H1 (cell line): ENCODE data around the gene CAPN9. TPM values are rescaled to one million over a fixed set of nuclear protein-coding genes. Genes with fewer than 3 reads are reported as not detected.
A peak's percentile ranks its signal among the peaks of the same experiment; 100 is the strongest.

ENCODE experiments used
- CTCF ChIA-PET: fragments of 300-600 bp; sonication (Branson Sonifier 250); formaldehyde crosslinking; loops from one replicate; lab custom pipeline; 2021; ENCODE audit not compliant: partially characterized antibody; lab: Charles Lee
- POLR2A ChIA-PET: fragments of 300-600 bp; sonication (Branson Sonifier 250); formaldehyde crosslinking; loops from one replicate; lab custom pipeline; 2021; ENCODE audit warnings: inconsistent platforms; ENCODE audit not compliant: partially characterized antibody; lab: Charles Lee
- DNase-seq, 2 experiments: peaks; one replicate each; pipeline versions ENCODE4 v3.0.0 to v3.0.0-alpha.2; 2010 to 2022; ENCODE audit warnings: low spot score in 2 of 2, low read depth in 1 of 2, mixed read lengths in 1 of 2
- FAIRE-seq: peaks from 2 replicates; lab custom pipeline; 2011; peaks lifted over from hg19 to GRCh38; lab: Jason Lieb, UNC
- H2AFZ ChIP-seq: 2 replicates; pipeline ENCODE4 v1.8.1; 2012; ENCODE audit warnings: low read length, inconsistent platforms
- H2AK5ac ChIP-seq: 2 replicates; pipeline ENCODE4 v1.6.1; 2013; ENCODE audit warnings: low read depth, low read length
- H2BK120ac ChIP-seq: replicated peaks from 2 replicates; pipeline ENCODE3; 2013; ENCODE audit warnings: low read depth, low read length, inconsistent platforms
- H2BK12ac ChIP-seq: 2 replicates; pipeline ENCODE4 v1.6.1; 2013; ENCODE audit warnings: low read depth, low read length
- H2BK15ac ChIP-seq: 2 replicates; pipeline ENCODE4 v1.6.1; 2013; ENCODE audit warnings: low read length
- H2BK20ac ChIP-seq: 2 replicates; pipeline ENCODE4 v1.6.1; 2013; ENCODE audit warnings: low read length
- H2BK5ac ChIP-seq: 2 replicates; pipeline ENCODE4 v1.6.1; 2013; ENCODE audit warnings: low read depth, low read length
- H3K14ac ChIP-seq: 2 replicates; pipeline ENCODE4 v1.6.1; 2013; ENCODE audit warnings: inconsistent platforms; ENCODE audit not compliant: insufficient read length
- H3K18ac ChIP-seq: 2 replicates; pipeline ENCODE4 v1.6.1; 2013; ENCODE audit warnings: low read length; ENCODE audit errors: extremely low read depth
- H3K23ac ChIP-seq: 2 replicates; pipeline ENCODE4 v1.6.1; 2013; ENCODE audit warnings: inconsistent platforms; ENCODE audit not compliant: insufficient read length
- H3K23me2 ChIP-seq: 2 replicates; pipeline ENCODE4 v1.6.1; 2013; ENCODE audit warnings: low read depth, low read length
- H3K27ac ChIP-seq: 2 replicates; pipeline ENCODE4 v1.6.1; 2011; ENCODE audit warnings: low read depth, low read length, inconsistent platforms
- H3K27me3 ChIP-seq, 4 experiments: replicated peaks in 1 of 4; 1 replicate in 1 of 4; 2 replicates in 3 of 4; pipeline versions ENCODE4 v1.6.1 to v1.8.1; 2011 to 2013; ENCODE audit warnings: low read length in 3 of 4, mild to moderate bottlenecking in 3 of 4, inconsistent platforms in 2 of 4, mixed read lengths in 2 of 4, moderate library complexity in 1 of 4; ENCODE audit not compliant: control insufficient read depth in 3 of 4, insufficient read depth in 3 of 4; ENCODE audit errors: extremely low read depth in 1 of 4
- H3K36me3 ChIP-seq, 4 experiments: 2 replicates each; pipeline versions ENCODE4 v1.6.1 to v1.8.1; 2011 to 2013; ENCODE audit warnings: mild to moderate bottlenecking in 4 of 4, low read length in 3 of 4, moderate library complexity in 2 of 4, control low read depth in 1 of 4, inconsistent platforms in 1 of 4; ENCODE audit not compliant: insufficient read depth in 4 of 4, control insufficient read depth in 2 of 4
- H3K4ac ChIP-seq: replicated peaks from 2 replicates; pipeline ENCODE3; 2013; ENCODE audit warnings: low read length, low read depth, mixed read lengths, inconsistent platforms; ENCODE audit not compliant: insufficient read length
- H3K4me1 ChIP-seq, 4 experiments: replicated peaks in 1 of 4; 1 replicate in 1 of 4; 2 replicates in 3 of 4; pipeline versions ENCODE4 v1.6.1 to v1.8.1; 2011 to 2013; ENCODE audit warnings: low read length in 3 of 4, inconsistent platforms in 2 of 4, mixed read lengths in 1 of 4; ENCODE audit not compliant: insufficient read depth in 4 of 4, control insufficient read depth in 3 of 4
- H3K4me2 ChIP-seq, 2 experiments: 2 replicates each; pipeline versions ENCODE4 v1.6.1 to v1.8.1; 2011 to 2013; ENCODE audit warnings: low read depth in 2 of 2, low read length in 2 of 2, control low read depth in 1 of 2, inconsistent platforms in 1 of 2, mild to moderate bottlenecking in 1 of 2; ENCODE audit not compliant: insufficient read depth in 1 of 2
- H3K4me3 ChIP-seq, 4 experiments: fragments of 200-600, 300-600 bp in 1 of 4; sonication (generic), shearing (Covaris generic), sonication (Bioruptor Twin) in 1 of 4; 2 replicates each; pipeline versions ENCODE4 v1.5.1 to v1.8.1; 2011 to 2016; ENCODE audit warnings: low read length in 4 of 4, low read depth in 3 of 4, control low read depth in 2 of 4, inconsistent platforms in 2 of 4, mild to moderate bottlenecking in 2 of 4, mixed read lengths in 1 of 4, moderate library complexity in 1 of 4; ENCODE audit not compliant: insufficient read depth in 2 of 4; ENCODE audit errors: extremely low read depth in 1 of 4
- H3K56ac ChIP-seq: replicated peaks from 2 replicates; pipeline ENCODE3; 2013; ENCODE audit warnings: low read depth, mild to moderate bottlenecking, mixed read lengths, low read length, inconsistent platforms; ENCODE audit not compliant: insufficient read length
- H3K79me1 ChIP-seq: 2 replicates; pipeline ENCODE4 v1.6.1; 2013; ENCODE audit warnings: low read depth, low read length, control low read depth
- H3K79me2 ChIP-seq, 2 experiments: 2 replicates each; pipeline versions ENCODE4 v1.6.1 to v1.8.1; 2012 to 2013; ENCODE audit warnings: low read length in 2 of 2, mild to moderate bottlenecking in 2 of 2, inconsistent platforms in 1 of 2; ENCODE audit not compliant: insufficient read depth in 2 of 2, control insufficient read depth in 1 of 2
- H3K9ac ChIP-seq, 4 experiments: replicated peaks in 1 of 4; 1 replicate in 1 of 4; 2 replicates in 3 of 4; pipeline versions ENCODE4 v1.6.1 to v1.8.1; 2011 to 2013; ENCODE audit warnings: low read depth in 3 of 4, low read length in 3 of 4, control low read depth in 2 of 4, mild to moderate bottlenecking in 2 of 4, moderate library complexity in 2 of 4, inconsistent platforms in 1 of 4; ENCODE audit errors: extremely low read depth in 1 of 4
- H3K9me3 ChIP-seq, 2 experiments: 2 replicates each; pipeline versions ENCODE4 v1.6.1 to v1.8.1; 2012 to 2013; ENCODE audit warnings: mild to moderate bottlenecking in 2 of 2, moderate library complexity in 2 of 2, control low read depth in 1 of 2, inconsistent platforms in 1 of 2, low read depth in 1 of 2, low read length in 1 of 2, mixed read lengths in 1 of 2; ENCODE audit not compliant: insufficient read depth in 2 of 2
- H4K20me1 ChIP-seq, 2 experiments: replicated peaks in 1 of 2; 2 replicates each; pipeline versions ENCODE3 to v1.8.1; 2011 to 2013; ENCODE audit warnings: inconsistent platforms in 2 of 2, low read length in 2 of 2, mild to moderate bottlenecking in 1 of 2; ENCODE audit not compliant: insufficient read depth in 2 of 2, control insufficient read depth in 1 of 2
- H4K5ac ChIP-seq: 2 replicates; pipeline ENCODE4 v1.6.1; 2013; ENCODE audit warnings: low read length, low read depth, mixed read lengths, inconsistent platforms; ENCODE audit not compliant: insufficient read length
- H4K8ac ChIP-seq: 2 replicates; pipeline ENCODE4 v1.8.0; 2013; ENCODE audit warnings: mild to moderate bottlenecking, moderate library complexity, low read length, inconsistent platforms; ENCODE audit not compliant: insufficient read depth; ENCODE audit errors: extremely low read depth
- H4K91ac ChIP-seq: replicated peaks from 2 replicates; pipeline ENCODE3; 2013; ENCODE audit warnings: low read length, mixed read lengths, inconsistent platforms; ENCODE audit not compliant: insufficient read length
- EP300 ChIP-seq, 2 experiments: IDR thresholded peaks; 1 replicate in 1 of 2; 2 replicates in 1 of 2; pipeline ENCODE4 v1.6.1; 2011 to 2012; ENCODE audit warnings: low read depth in 2 of 2, low read length in 2 of 2, mild to moderate bottlenecking in 2 of 2, borderline replicate concordance in 1 of 2, inconsistent platforms in 1 of 2, moderate library complexity in 1 of 2
- JUND ChIP-seq: IDR thresholded peaks from 2 replicates; pipeline ENCODE4 v1.6.1; 2011; ENCODE audit warnings: mild to moderate bottlenecking, improper control_type of control experiment, low read length
- MAFK ChIP-seq: IDR thresholded peaks from 2 replicates; pipeline ENCODE4 v1.6.1; 2012; ENCODE audit warnings: low read depth, mild to moderate bottlenecking, improper control_type of control experiment, low read length
- POU5F1 ChIP-seq: IDR thresholded peaks from 2 replicates; pipeline ENCODE4 v1.6.1; 2011; ENCODE audit warnings: low read depth, mild to moderate bottlenecking, low read length, moderate library complexity
- SUZ12 ChIP-seq: fragments of 200-600 bp; sonication (generic); IDR thresholded peaks from 2 replicates; pipeline ENCODE4 v1.6.1; 2012; ENCODE audit warnings: mild to moderate bottlenecking, inconsistent platforms, low read length, moderate library complexity, mixed read lengths
- TAF7 ChIP-seq: optimal IDR thresholded peaks from 2 replicates; pipeline ENCODE3; 2011; ENCODE audit warnings: low read depth, mild to moderate bottlenecking, inconsistent platforms, low read length, moderate library complexity, borderline replicate concordance
- WGBS, 2 experiments: shearing (Covaris generic) in 1 of 2; methylation state at CpG; one replicate each; pipeline versions ENCODE4 v1.1.6 to v1.1.7; 2013 to 2015; ENCODE audit warnings: low lambda C conversion rate in 2 of 2, mixed read lengths in 2 of 2, inconsistent platforms in 1 of 2, low coverage in 1 of 2, missing lambda C conversion rate in 1 of 2; ENCODE audit not compliant: insufficient replicate concordance in 2 of 2, insufficient coverage in 1 of 2, insufficient read length in 1 of 2; ENCODE audit errors: extremely low coverage in 1 of 2, missing lambda C conversion rate in 1 of 2; 5-methylcytosine and 5-hydroxymethylcytosine counted together
- polyA plus RNA-seq, 7 experiments: library from polyadenylated mRNA; depleted of rRNA in 3 of 7; stranded (reverse) in 5 of 7; unstranded in 2 of 7; fragments of >200 nt in 5 of 7; fragments of 200-250 nt in 2 of 7; gene quantifications; 1 replicate in 5 of 7; 2 replicates in 1 of 7; 4 replicates in 1 of 7; pipeline versions ENCODE4 v1.2.1 to v1.2.3, GENCODE V29; 2011 to 2013; ENCODE audit warnings: missing spikeins in 2 of 7, mixed read lengths in 2 of 7
- total RNA-seq: library from RNA; stranded (reverse); fragmentation: NEBNext Ultra II Directional; extraction: Animal tissue kit (Norgen Biotek cat#: 25700); gene quantifications from 2 replicates; pipeline ENCODE4 v1.2.1, GENCODE V29; 2021

CAPN9 gene
- total and polyA plus RNA-seq, 2 of the 8 experiments (the other 6 are each of a cell fraction or from before 2014, with no cell fraction given): 0.22 to 0.76 TPM

DNA sequence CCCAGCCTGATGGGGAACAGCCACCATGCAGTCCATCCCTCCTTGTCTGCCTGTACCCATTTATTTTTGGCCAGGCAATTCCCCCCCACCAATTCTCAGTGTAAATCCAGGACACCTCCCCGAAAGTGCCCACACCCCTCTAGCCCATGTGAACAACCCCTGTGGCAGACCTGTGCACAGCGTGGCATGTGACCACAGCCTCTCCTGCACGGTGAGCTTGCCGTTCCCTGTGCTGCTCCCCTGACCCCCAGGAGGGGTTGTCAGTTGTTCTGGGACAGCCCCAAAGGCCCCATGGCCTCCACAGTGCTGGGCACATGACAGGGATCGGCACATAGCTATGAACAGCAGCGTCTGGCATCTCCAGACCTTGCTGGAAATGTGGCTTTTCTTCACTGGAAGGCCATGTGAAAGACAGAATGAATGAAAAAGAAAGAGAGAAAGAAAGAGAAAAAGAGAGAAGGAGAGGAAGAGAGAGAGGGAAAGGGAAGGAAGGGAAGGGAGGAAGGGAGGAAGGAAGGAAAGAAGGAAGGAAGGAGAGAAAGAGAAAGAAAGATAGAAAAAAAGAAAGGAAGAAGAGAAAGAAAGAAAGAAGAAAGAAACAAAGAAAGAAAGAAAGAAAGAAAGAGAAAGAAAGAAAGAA, 3.9 kb downstream of the CAPN9 start:
- Histone ChIP-seq H3K9ac (no peak overlapping the region), H2BK5ac (peak overlapping the region; percentile 73; the same call in 1 of the 2 replicates), H3K23ac (no peak overlapping the region), H4K8ac (no peak overlapping the region), H3K4me3 (peak overlapping the region in 1 of 4 experiments; percentile 10; a peak in 1 of 8 replicates), H3K27ac (no peak overlapping the region), H3K4me1 (peaks cover 11 to 42% (median 26%) of the 10 kb centered on the region in 4 experiments), H4K5ac (no peak overlapping the region), H3K4ac (peak overlapping the region; percentile 80), H3K18ac (peak overlapping the region; percentile 72), H3K4me2 (peak overlapping the region in 1 of 2 experiments; percentile 39; a peak in 1 of 4 replicates), H3K79me2 (no peaks in the 10 kb centered on the region), H3K36me3 (no peaks in the 10 kb centered on the region), H4K20me1 (no peaks in the 10 kb centered on the region), H2BK120ac (peak overlapping the region; percentile 3), H3K23me2 (peaks cover 2% of the 10 kb centered on the region; the same call in 1 of the 2 replicates), H2AK5ac (peak overlapping the region; percentile 83), H2BK20ac (peak overlapping the region; percentile 91), H2BK12ac (peak overlapping the region; percentile 96), H3K56ac (no peak overlapping the region), H3K14ac (no peak overlapping the region), H2AFZ (no peak overlapping the region), H3K27me3 (no peaks in the 10 kb centered on the region; a peak in 1 of 7 replicates), H3K79me1 (no peaks in the 10 kb centered on the region), H2BK15ac (peak overlapping the region; percentile 37; the same call in 1 of the 2 replicates), H3K9me3 (no peaks in the 10 kb centered on the region), H4K91ac (peak overlapping the region; percentile 71)
- no peak for DNase-seq
- TF ChIP-seq MAFK (no peak), JUND (no peak), POU5F1 (no peak), TAF7 (no peak), EP300 (IDR thresholded peaks at IDR 0.05; ENCODE audit: borderline replicate concordance in 1 of 2, low read depth in 2 of 2, low read length in 2 of 2) (no peak), SUZ12 (no peak)
- ChIA-PET POLR2A (interaction anchor here (0.6 to 0.7 kb wide), 2 partner anchors 13 to 85 kb away, joined by 3 read pairs; no protein-coding TSS in a partner anchor), CTCF (interaction anchor here (1.1 kb wide), 1 partner anchor 108 kb away, joined by 4 read pairs; no protein-coding TSS in a partner anchor)
- FAIRE-seq: no peak
- WGBS, 2 experiments: 83% methylated on average over 5 of the region's 6 CpGs; no CpG with 5 or more reads in 1 of the 2 experiments
